ENCODE results near the gene C11orf87.

Gene C11orf87

GRCh38 chr11:109384873-109385272 is 37.1 kb upstream of the C11orf87 start:
- no peak for TF ChIP-seq CTCF (IDR thresholded peaks at IDR 0.05; ENCODE audit: extremely low read depth, insufficient read depth, missing control alignments)
- no peak for DNase-seq (ENCODE audit: low spot score)
- in situ Hi-C loops (cut with MboI; ENCODE audit: low pct_unique_long_range_greater_than_20kb, low sequenced_read_pairs, unreplicated experiment): no loop called here

DNA sequence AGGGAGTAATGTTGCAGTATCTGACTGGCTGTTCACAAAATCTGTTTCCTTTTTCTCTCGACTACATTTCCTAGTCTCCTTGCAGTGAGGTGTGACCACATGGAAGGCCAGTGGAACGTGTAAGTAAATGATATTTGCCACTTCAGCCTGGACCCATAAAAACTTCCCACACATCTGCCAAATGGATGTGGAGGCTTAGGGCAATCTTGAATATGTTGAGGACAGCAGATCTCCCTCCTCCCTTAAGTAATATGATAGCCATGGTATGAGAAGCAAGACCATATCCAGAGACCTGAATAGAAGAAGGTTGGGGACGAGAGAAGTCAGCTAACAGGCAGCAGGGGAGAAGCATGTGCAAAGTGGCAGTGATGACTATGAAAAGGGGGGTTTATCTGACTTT is 33.0 kb upstream of the C11orf87 start:
- no peak for DNase-seq (ENCODE audit: low spot score)
- no peak for TF ChIP-seq CTCF (IDR thresholded peaks at IDR 0.05; ENCODE audit: extremely low read depth, insufficient read depth, missing control alignments)
- in situ Hi-C loops (cut with MboI; ENCODE audit: low pct_unique_long_range_greater_than_20kb, low sequenced_read_pairs, unreplicated experiment): no loop called here

- in situ Hi-C loops (cut with MboI; ENCODE audit: low pct_unique_long_range_greater_than_20kb, low sequenced_read_pairs, unreplicated experiment): no loop called here
- TF ChIP-seq CTCF (IDR thresholded peaks at IDR 0.05; ENCODE audit: extremely low read depth, insufficient read depth, missing control alignments): no peak
- DNase-seq (ENCODE audit: low spot score): no peak
Measured at GRCh38 chr11:109390752-109391151, 31.2 kb upstream of the C11orf87 start.

- no peak for DNase-seq (ENCODE audit: low spot score)
- no peak for TF ChIP-seq CTCF (IDR thresholded peaks at IDR 0.05; ENCODE audit: extremely low read depth, insufficient read depth, missing control alignments)
- in situ Hi-C loops (cut with MboI; ENCODE audit: low pct_unique_long_range_greater_than_20kb, low sequenced_read_pairs, unreplicated experiment): no loop called here
Measured at GRCh38 chr11:109401545-109401944, 20.4 kb upstream of the C11orf87 start.

DNA sequence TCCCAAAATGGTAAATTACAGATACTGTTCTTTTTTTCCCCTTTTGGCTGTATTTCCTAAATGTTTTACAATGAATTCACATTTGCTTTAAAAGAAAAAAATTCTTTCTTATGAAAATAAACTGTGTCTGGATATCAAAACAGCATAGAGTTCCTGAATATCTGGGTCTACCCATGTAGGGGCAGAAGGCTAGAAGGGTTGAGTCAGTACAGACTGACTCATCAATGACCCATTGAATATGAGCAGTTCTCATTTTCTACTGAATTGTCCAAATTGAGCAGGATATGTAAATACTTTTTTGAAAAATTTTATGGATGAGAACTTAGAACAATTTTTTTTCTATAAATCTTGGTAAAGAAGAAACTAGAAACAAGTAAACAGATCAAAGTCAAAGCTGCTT is 16.3 kb upstream of the C11orf87 start:
- in situ Hi-C loops (cut with MboI; ENCODE audit: low pct_unique_long_range_greater_than_20kb, low sequenced_read_pairs, unreplicated experiment): no loop called here
- DNase-seq (ENCODE audit: low spot score): no peak
- TF ChIP-seq CTCF (IDR thresholded peaks at IDR 0.05; ENCODE audit: extremely low read depth, insufficient read depth, missing control alignments): no peak

DNA sequence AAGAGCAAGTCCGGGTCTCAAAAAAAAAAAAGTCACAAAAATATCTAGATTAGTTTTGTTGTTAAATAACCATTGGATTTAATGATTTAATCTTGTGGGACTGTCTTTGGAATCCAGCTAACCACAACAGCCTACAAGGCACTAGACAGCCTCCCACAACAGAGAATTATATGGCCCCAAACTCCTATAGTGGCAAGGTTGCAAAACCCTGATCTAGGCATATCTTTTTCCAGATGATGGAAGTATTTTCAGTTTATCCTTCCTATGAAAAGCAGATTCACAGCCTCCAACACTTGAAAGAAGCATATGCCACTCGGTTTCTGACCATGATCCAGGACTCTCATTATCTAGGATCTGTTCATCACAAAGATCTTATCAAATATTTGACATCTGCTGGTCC is 5.4 kb upstream of the C11orf87 start:
- no peak for TF ChIP-seq CTCF (IDR thresholded peaks at IDR 0.05; ENCODE audit: extremely low read depth, insufficient read depth, missing control alignments)
- in situ Hi-C loops (cut with MboI; ENCODE audit: low pct_unique_long_range_greater_than_20kb, low sequenced_read_pairs, unreplicated experiment): no loop called here
- DNase-seq (ENCODE audit: low spot score): no peak

- in situ Hi-C loops (cut with MboI; ENCODE audit: low pct_unique_long_range_greater_than_20kb, low sequenced_read_pairs, unreplicated experiment): no loop called here
- peak; percentile 21 for DNase-seq (ENCODE audit: low spot score)
- TF ChIP-seq CTCF (IDR thresholded peaks at IDR 0.05; ENCODE audit: extremely low read depth, insufficient read depth, missing control alignments): no peak
Measured at GRCh38 chr11:109422870-109423465, 978 bp downstream of the C11orf87 start.
